Measurements from ENCODE around the gene GJA8.

DNA sequence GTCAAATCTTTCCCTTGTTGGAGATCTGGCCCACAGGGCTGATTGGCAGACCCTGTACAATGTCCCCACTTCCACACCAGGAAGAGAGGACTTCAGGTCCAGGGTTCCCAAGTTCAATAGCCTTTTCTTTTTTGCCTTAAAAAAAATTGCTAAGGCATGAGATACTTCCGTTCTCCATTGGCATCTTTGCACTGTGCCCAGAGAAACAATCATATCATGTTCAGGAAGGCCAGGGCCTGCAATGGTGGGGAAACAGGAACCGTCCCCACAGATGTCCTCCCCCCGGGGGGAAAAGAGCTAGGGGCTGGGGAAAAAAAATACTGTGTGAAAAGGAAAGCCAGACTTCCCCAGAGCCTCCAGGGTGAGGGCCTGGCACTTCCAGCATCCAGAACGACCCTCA lies 24.6 kb upstream of the GJA8 start:
- TF ChIP-seq RXRA (IDR thresholded peaks at IDR 0.05) = no peak
- TF ChIP-seq SP1 (IDR thresholded peaks at IDR 0.05) = no peak
- TF ChIP-seq, protein P1, sequence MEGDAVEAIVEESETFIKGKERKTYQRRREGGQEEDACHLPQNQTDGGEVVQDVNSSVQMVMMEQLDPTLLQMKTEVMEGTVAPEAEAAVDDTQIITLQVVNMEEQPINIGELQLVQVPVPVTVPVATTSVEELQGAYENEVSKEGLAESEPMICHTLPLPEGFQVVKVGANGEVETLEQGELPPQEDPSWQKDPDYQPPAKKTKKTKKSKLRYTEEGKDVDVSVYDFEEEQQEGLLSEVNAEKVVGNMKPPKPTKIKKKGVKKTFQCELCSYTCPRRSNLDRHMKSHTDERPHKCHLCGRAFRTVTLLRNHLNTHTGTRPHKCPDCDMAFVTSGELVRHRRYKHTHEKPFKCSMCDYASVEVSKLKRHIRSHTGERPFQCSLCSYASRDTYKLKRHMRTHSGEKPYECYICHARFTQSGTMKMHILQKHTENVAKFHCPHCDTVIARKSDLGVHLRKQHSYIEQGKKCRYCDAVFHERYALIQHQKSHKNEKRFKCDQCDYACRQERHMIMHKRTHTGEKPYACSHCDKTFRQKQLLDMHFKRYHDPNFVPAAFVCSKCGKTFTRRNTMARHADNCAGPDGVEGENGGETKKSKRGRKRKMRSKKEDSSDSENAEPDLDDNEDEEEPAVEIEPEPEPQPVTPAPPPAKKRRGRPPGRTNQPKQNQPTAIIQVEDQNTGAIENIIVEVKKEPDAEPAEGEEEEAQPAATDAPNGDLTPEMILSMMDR (IDR thresholded peaks at IDR 0.05; ENCODE audit: low read depth, low read length, missing input control) = no peak
